ENCODE results near the gene MGAT5.
A peak's percentile ranks its signal among the peaks of the same experiment; 100 is the strongest.
"Not testable (repeated sequence)": the region's sequence is repeated elsewhere in the genome, so short reads cannot be mapped to it uniquely, and the experiment has no call there.

MGAT5 gene

GRCh38 chr2:134280726-134281125 lies 26.9 kb downstream of the MGAT5 start:
- no peak for DNase-seq

GRCh38 chr2:134281815-134282419 lies 28.0 kb downstream of the MGAT5 start:
- no peak for DNase-seq

DNA sequence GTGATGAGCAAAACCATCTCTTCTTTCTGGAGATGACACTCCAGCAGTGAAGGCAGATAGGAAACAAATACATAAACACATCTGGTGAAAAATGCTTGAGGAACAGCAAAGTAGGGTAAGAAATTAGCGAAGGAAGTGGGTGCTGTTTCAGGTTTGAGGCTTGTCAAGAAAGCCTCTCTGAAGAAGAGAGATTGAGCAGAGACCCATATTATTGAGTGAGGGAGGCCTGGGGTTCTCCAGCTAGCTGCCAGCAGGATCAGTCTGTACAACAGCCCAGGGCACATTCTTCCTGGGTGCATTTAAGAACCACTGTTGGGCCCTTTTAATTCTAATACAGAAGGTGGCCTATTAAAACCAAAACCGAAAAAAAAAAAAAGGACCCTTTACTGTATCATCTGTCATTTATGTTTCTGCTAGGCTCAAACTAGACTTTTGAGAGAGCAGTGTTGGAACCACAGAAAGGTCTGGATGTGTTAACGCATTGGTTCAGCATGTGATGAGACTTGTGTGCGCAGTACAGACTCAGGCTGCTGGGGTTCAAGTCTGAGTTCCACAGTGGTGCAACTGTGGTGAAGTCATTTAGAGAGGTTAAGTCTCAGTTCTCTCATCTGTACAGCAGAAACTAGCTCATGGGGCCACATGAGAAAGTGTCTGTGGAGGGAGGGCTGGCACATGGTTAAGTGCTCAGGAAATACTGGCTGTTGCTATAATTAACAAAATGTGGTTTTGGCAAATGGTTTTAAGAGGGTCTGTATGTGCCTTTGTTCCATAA lies 28.9 kb downstream of the MGAT5 start:
- DNase-seq, result no peak

- no peak for DNase-seq
Measured at GRCh38 chr2:134283661-134284060, 29.8 kb downstream of the MGAT5 start.

GRCh38 chr2:134284119-134284670 lies 30.3 kb downstream of the MGAT5 start:
- no peak for DNase-seq

DNA sequence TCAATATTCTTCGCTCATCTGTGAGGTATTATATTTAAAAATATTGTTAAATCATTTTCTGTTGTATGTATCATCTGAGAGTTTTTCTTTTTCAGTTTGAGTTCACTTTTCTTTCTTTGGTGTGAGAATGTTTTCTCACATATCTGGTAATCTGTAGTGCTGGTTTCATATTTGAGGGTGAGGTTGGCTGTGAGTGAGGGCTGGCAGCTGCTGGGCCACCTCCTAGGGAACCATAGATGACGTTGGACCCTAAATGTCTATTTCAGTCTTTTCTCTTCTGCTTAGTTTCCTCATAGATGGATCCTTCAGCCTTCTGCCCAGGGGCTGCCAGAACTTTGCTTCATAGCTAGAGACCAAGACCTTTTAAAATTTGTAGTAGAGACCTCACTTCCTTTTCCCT lies 33.5 kb downstream of the MGAT5 start:
- DNase-seq, result no peak

- DNase-seq, result no peak
Measured at GRCh38 chr2:134288814-134289213, 34.9 kb downstream of the MGAT5 start.

DNA sequence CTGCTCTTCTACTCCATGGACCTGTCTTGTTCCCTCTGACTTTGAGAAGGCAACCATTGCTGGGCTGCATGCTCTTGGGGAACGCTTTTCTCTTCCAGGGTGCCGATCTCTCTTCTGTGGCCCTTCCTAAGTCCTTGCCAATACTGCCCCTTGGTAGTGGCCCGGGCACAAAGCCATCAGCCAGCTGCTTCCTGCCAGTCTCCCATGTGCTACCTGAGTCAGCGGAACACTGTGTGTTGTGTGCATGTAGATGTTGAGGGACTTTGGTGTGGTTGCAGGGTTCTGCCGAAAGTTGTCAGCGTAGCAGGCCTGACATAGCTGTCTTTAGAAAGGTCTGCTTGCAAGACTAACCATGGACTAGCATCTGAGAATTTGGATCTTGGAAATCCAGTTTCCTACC lies 35.4 kb downstream of the MGAT5 start:
- DNase-seq, result no peak

DNA sequence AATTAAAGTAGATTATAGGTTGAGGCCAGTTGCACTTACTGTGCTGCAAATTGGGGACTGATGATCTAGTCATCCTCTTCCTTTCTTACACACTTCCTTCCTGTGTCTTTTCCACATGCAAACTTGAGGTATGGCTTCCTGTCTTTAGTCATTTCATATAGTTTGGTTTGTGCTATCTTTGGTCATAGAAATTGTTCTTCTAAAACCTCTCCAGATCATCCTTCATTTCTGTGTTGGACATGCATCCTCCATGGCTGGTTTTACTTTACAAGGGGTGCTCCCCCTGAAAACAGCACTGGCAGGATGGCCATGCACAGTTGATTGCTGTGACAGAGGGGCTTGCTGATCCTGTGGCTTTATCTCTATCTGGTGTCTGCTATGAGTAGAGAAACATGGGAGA lies 36.5 kb downstream of the MGAT5 start:
- DNase-seq, result no peak

GRCh38 chr2:134292514-134292913 lies 38.6 kb downstream of the MGAT5 start:
- DNase-seq, result no peak

DNA sequence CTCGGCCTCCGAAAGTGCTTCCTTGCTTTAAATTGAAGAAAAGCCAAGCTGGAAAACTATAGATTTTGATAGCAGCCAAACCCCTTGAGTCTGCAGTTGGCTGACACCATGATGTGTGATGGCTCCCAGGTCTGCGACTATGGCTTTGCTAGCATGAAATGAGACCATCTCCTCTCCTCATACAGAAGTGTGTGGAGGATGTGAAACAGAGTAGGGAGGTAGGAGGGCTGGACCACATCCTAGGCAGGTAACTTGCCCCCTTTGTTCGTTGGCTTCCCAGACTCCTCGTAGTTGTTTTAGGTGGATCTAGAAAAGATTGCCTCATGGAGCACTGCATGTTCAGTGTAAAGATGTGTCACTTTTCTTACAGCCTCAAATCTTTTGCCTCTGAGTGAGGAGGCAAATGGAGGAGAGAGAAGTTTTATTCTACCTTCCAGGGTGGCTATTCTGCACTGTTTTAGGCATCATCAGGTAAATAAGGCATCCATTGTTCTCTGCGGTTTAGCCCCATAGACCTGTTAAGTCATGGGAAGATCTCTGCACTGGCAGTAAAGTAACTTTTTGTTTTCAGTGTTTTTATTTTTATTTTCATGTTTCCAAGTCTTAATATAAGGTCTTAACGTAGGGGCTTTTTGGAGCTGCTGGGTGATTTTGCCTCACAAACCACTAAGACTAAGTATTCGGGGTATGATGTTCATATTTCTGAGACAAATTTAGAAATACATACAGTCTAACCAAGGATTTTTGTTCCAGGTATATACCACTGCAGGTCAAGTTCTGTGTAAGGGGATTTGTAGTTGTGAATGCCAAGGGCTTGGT lies 40.1 kb downstream of the MGAT5 start:
- no peak for DNase-seq

DNA sequence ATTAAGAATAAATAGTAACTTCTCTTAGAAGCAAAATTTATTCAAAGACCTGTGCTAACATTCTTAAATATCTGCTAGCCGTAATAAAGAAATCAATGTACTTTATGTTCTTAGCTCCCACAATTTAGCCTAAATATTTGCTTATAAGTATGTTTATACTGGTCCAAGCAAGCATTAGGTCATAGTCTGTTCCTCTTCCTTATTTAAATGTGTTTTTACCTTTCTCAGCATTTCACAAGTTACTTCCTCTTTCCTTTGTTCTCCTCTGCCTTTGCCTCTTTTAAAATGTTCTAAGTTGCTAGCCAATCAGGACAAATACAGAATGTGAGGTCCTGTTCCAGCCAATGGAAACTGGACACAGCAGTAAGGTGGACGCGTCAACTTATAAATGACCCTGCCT lies 40.7 kb downstream of the MGAT5 start:
- not testable (repeated sequence) for DNase-seq

DNA sequence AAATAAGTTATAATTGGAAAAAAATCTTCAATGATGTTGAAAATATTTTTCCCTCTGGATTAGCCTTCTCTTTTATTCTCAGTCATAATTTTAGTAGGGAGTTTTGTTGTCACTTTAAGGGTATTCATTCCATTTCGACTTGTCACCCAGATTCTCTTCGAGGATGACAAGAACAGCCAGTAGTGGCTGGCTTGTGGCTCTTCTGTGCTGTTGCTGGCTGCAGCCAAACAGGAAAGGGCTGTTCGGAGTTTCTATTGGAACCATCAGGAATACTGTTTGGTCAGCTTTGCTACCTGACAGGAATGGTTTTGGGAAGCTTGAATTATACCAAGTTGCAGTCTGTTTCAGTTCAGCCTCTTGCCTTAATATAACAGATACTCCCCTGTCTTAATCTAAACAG lies 41.6 kb downstream of the MGAT5 start:
- no peak for DNase-seq

GRCh38 chr2:134296301-134296700 lies 42.4 kb downstream of the MGAT5 start:
- no peak for DNase-seq

- no peak for DNase-seq
Measured at GRCh38 chr2:134299334-134299733, 45.5 kb downstream of the MGAT5 start.

DNA sequence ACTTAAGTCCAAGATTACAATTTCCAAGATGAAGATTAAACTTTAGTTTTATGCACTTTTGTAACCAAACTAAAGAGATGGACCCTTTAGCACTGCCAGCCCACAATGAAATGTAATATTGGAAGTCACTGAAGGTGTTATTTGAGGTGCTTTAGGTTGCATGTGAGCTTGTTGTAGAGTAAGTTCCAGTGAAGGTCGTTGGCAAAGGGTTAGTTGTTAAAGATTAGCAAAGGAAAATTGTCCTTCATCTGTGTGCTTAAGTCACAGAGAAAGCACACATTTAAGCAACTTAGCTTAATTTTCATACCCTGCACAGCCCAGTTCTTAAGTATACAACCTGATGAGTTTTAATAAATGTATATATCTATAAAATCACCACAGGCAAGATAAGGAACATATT lies 46.7 kb downstream of the MGAT5 start:
- no peak for DNase-seq

GRCh38 chr2:134301099-134301927 lies 47.4 kb downstream of the MGAT5 start:
- peak; percentile 11 for DNase-seq

GRCh38 chr2:134301928-134302260 lies 48.0 kb downstream of the MGAT5 start:
- no peak for DNase-seq

GRCh38 chr2:134304394-134305108 lies 50.7 kb downstream of the MGAT5 start:
- DNase-seq, result no peak

DNA sequence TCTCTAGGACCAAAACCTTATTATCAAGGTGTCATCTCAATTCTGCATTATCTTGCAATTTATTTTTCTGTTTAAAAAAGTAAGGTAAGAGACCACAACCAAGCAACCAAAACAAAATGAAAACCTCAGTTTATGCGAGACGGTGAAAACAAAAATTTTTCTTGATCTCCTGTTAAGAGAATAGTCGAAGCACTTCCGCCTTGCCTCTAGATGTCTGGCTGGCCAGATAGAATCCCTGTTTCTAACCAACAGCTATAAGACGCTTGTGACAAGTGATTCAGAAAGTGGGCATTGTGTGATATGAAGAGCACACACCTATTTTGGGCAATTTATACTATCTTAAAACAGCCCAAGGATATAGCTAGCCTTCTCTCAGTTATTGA lies 51.2 kb downstream of the MGAT5 start:
- DNase-seq, result no peak

GRCh38 chr2:134306521-134306920 lies 52.6 kb downstream of the MGAT5 start:
- DNase-seq, result no peak

DNA sequence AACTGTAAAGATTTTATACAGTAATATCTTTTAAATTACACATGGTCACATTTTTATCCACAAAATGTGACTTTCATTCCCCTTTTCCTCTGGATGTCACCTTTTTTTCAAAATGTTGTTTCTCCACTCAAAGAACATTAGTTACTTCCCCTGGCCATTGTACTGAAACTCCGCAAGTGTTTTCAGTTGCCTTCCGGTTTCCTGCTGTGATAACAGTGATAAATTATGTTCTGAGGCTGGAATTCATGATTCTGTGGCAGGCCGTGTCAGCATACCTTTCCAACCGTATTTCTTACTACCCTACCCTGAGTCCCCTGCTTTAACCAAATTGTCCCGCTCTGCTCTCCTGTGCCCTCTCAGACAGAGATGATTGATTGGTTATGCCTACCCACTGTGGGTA lies 53.5 kb downstream of the MGAT5 start:
- no peak for DNase-seq

All from NCI-H446 treated with DMSO at 0.1 percent for 48 hours (cell line).